Epidermal melanocyte (primary cell): ENCODE measurements around the gene GRIN3A.
"Not testable (repeated sequence)": the region's sequence is repeated elsewhere in the genome, so short reads cannot be mapped to it uniquely, and the experiment has no call there.

ENCODE experiments used
- DNase-seq: peaks from one replicate; pipeline ENCODE4 v3.0.0; 2011; ENCODE audit warnings: low spot score; ENCODE audit not compliant: insufficient read length

GRIN3A gene

DNA sequence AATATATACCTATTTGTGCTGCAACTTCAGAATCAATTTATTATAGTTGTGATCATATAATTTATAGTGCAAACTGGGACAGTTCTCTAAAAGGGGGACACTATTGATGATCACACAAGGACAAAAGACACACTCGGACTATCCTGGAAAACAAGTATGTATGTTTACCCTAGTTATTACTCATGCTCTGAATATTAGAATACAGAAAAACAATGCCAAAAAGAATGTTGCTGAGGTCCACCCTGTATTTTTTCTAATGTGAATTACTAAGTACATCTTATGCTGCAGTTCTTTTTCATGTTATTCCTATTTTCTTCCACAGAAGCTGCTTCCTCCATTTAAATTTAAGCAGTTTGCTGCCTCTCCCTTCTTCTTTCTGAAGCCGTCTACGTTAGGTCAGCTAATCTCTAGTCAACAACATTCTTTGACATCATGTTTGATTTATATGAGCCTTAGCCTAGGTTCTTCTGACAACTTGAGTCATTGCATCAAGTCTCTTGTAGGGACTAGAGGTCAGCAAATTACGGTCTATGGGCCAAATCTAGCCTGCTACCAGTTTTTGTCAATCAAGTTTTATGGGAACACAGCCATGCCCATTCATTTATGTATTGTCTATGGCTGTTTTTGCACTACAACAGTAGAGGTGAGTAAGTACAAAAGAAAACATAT lies 103.6 kb downstream of the GRIN3A start:
- no peak for DNase-seq

DNA sequence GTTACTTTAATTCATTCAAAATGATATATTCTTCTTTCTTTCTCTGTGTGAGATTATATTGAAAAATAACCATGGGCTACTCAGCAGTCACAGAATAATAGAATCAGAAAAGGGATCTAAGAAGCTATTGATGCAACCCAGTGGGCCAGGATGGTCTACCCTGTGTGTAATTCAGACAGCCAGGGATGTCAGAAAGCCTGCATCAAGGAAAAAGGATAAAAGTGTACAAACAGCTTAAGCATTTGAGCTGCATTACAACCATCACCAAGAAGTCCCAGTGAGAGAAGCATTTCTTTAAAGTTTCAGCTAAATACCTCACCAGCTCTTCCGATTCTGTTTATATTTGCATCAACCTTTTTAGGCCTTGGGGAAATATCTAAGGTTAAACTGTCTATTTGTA lies 105.8 kb downstream of the GRIN3A start:
- DNase-seq = no peak

DNA sequence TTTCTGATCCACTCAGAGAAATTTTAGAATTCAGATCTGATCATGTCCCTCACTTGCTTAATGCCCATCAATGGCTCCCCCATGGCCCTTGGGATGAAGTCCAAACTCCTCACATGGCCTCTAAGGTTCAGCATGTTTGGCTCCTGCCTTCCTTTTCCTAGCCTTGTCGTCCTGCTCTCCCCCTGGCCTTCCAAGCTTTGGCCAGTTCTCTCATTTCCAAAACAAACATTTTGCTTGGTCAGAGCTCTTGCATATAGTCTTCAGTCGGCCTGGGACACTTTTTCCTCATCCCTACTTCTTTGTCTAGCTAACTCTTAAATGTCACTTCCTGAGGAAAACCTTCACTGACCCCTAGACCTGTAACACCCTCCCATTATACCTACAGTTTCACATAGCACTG lies 106.6 kb downstream of the GRIN3A start:
- no peak for DNase-seq

DNA sequence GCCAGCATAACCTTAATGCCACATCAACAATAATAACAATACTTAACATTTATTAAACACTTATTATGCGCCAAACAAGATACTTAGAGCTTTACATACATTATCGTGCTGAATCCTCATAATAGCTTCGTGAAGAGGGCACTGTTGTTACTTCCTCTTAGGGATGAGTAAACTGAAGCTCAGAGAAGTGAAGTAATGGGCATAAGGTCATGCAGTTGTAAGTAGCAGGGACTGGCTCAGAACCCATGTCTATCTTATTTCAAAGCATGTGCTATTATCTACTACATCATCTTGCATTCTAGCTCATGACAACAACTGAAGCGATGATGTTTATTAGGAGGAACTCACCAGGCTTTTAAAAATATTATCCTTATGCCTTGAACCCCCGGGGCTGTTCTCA lies 108.8 kb downstream of the GRIN3A start:
- no peak for DNase-seq

- no peak for DNase-seq
Observed at GRCh38 chr9:101628173-101628572, 110.3 kb downstream of the GRIN3A start.

GRCh38 chr9:101626295-101626694 lies 112.2 kb downstream of the GRIN3A start:
- DNase-seq = no peak

- no peak for DNase-seq
Observed at GRCh38 chr9:101625876-101626275, 112.6 kb downstream of the GRIN3A start.

GRCh38 chr9:101620452-101620851 lies 118.0 kb downstream of the GRIN3A start:
- DNase-seq = no peak

- DNase-seq = no peak
Observed at GRCh38 chr9:101618698-101619097, 119.7 kb downstream of the GRIN3A start.

DNA sequence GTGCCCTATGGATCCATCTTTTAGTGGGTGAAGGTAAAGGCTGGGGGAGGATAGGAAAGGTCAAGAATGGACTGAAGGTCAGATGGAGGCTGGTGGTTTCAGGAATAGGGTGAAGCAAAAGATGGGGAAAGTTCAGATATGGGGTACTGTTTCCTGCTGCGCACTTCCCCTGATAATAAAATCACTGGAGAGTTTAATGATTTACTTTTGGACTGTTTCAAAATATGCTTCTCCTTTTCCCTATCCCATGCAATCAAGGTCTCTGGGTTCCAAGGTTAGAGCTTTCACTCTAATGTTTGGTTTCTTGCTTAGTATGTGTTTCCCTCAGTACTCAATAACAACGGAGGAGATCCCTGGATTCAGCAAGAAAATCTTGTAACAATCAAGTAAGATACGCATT lies 132.9 kb downstream of the GRIN3A start:
- DNase-seq = no peak

GRCh38 chr9:101604296-101604695 lies 134.2 kb downstream of the GRIN3A start:
- no peak for DNase-seq

DNA sequence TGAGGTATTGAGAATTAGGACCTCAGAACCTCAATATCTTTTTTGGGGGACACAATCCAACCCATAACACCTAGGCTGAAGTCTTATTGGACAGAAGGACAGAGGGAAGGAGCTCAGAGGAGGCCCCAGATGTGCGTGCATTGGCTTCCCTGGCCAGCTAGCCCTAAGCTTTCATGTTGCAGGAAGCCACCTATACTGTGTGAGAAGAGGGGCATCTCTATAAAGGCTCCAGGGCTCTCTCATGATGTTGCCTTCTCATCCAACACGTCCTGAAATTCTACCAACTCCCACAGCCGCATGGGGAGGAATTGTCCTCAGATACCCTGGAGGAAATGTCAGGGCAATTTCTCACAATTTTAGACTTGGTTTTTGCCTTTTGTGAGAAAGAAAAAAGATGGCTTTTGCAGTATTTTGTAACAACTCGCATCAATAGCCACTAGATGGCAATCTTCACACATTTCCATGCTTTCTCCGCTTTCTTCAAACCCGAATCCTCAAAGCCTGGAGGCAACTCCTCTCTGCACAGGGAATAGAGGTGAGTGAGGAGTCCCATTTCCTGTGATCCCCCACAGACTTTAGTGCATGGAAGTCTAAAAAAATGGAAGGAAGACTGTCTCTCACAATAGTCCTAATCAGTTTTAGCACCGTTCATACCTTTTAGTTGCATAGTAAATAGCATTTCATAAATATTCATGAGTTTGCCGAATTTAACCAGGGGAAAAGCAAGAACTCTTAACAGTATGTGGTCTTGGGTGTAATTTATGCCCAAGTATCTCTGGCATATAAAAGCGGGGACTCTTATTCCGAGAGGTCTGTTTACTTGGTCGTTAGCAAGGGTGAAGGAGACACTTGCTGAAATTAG lies 136.3 kb downstream of the GRIN3A start:
- DNase-seq = peak; percentile 77

DNA sequence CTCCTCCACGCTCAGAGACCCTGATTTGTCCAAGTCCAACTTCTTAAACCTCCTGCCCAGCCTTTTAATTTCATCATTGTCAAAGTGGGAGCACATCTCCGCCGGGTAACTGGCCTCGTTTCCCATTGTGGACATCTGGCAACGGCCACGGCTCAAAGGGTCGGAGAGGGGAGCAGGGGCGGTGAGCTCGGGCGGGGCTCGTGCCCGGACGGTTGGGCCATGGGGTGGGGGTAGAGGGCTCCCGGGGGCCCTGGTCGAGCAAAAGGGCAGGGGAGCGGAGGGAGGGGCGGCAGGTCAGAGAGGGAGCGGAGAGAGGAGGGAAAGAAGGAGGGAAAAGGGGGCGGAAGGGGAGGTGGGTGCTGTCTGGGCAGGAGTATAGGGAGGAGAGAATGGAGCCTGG lies 143.7 kb downstream of the GRIN3A start, which contains the start of gene PPP3R2:
PPP3R2 (minus strand) TSS at position 174 of the 400 bp plus-strand sequence; CDS start at position 126, 48 bp downstream.
- DNase-seq = no peak

GRCh38 chr9:101593345-101593744 lies 145.1 kb downstream of the GRIN3A start:
- DNase-seq = no peak

- no peak for DNase-seq
Observed at GRCh38 chr9:101592788-101593187, 145.7 kb downstream of the GRIN3A start.

DNA sequence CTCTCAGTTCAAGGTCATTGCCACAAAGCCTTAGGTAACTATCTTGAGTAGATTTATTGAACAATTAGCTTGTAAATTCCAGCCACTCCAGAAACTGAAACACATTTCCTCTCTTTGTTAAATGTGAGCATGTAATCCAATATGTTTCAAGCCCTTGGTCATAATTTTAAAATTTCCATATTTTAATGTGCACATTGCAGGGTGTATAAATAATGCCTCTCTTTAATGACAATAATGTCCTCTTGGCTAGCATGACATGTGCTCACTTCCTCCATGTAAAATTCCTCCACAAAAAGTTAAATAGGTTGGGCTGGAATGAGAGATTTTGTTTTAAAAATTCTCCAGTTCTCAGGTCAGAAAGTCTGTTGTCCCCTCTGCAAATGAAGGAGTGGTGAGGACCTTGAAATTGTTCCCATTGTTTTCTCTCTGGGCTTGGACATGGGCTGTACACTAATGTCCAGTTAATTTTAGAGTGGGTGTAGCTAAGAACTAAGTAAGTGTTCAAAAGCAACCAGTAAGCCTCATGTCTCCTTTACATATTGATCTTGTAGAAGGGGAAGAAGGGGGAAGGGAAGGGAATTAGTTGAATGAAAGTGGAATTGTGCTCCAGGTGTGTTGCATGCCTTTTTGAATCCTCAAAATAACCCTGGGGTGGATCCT lies 146.5 kb downstream of the GRIN3A start:
- no peak for DNase-seq

GRCh38 chr9:101590901-101591300 lies 147.5 kb downstream of the GRIN3A start:
- DNase-seq = no peak

GRCh38 chr9:101590074-101590473 lies 148.4 kb downstream of the GRIN3A start:
- DNase-seq = not testable (repeated sequence)

- DNase-seq = no peak
Observed at GRCh38 chr9:101587332-101588043, 151.0 kb downstream of the GRIN3A start.

DNA sequence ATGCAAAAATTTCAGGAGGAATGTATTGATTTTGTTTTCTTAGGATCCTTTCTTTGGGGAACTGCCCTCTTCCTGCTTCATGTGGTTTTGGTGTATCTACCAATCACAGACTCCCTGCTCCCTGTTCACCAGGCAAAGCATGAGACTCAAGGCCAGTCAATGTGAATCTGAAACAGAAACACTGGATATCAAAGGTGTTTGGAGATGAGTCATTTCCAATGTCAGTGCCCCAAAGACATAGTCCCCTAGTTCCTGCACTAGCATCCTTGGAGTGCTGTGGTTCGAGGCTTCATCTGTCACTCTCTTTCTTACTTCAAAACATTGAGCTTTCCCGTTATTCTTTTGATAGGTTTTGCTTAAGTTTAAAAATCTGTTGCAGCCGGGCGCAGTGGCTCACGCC lies 151.8 kb downstream of the GRIN3A start:
- no peak for DNase-seq

- no peak for DNase-seq
Observed at GRCh38 chr9:101585740-101586139, 152.7 kb downstream of the GRIN3A start.

GRCh38 chr9:101582553-101582952 lies 155.9 kb downstream of the GRIN3A start:
- no peak for DNase-seq
